SU-DHL-6 (cell line): ENCODE data around the gene ZNF253.

ENCODE experiments used
- EZH2phosphoT487 ChIP-seq: fragments of 200-600 bp; sonication (generic), shearing (Covaris generic); conservative IDR thresholded peaks from 2 replicates; pipeline ENCODE4 v1.6.1; 2018; ENCODE audit warnings: mild to moderate bottlenecking, antibody characterized with exemption, low read length, moderate library complexity, mixed read lengths
- TF ChIP-seq, protein P1 (sequence below): fragments of 200-600 bp; sonication (generic); IDR thresholded peaks from one replicate; pipeline ENCODE4 v1.5.1; 2017; ENCODE audit warnings: antibody characterized with exemption, mild to moderate bottlenecking, low read length, moderate library complexity; ENCODE audit not compliant: insufficient read depth, poor library complexity, severe bottlenecking

- TF ChIP-seq, protein P1, sequence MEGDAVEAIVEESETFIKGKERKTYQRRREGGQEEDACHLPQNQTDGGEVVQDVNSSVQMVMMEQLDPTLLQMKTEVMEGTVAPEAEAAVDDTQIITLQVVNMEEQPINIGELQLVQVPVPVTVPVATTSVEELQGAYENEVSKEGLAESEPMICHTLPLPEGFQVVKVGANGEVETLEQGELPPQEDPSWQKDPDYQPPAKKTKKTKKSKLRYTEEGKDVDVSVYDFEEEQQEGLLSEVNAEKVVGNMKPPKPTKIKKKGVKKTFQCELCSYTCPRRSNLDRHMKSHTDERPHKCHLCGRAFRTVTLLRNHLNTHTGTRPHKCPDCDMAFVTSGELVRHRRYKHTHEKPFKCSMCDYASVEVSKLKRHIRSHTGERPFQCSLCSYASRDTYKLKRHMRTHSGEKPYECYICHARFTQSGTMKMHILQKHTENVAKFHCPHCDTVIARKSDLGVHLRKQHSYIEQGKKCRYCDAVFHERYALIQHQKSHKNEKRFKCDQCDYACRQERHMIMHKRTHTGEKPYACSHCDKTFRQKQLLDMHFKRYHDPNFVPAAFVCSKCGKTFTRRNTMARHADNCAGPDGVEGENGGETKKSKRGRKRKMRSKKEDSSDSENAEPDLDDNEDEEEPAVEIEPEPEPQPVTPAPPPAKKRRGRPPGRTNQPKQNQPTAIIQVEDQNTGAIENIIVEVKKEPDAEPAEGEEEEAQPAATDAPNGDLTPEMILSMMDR = no peak
- no peak for TF ChIP-seq EZH2phosphoT487
Observed at GRCh38 chr19:19871932-19872331, 6.2 kb downstream of the ZNF253 start.
